GM12892 (cell line): ENCODE data around the gene MAML3.

Experiments used
- POLR2A ChIP-seq: IDR thresholded peaks from 2 replicates; pipeline ENCODE4 v1.6.1; 2011; ENCODE audit warnings: low read depth, low read length, control low read depth
- POLR2AphosphoS5 ChIP-seq: IDR thresholded peaks from 2 replicates; pipeline ENCODE4 v1.6.1; 2011; ENCODE audit warnings: low read depth, low read length, control low read depth
- TAF1 ChIP-seq: IDR thresholded peaks from 2 replicates; pipeline ENCODE4 v1.6.1; 2011; ENCODE audit warnings: low read depth, mild to moderate bottlenecking, control low read depth, low read length, borderline replicate concordance

- no peak for TF ChIP-seq POLR2A
- no peak for TF ChIP-seq POLR2AphosphoS5
- no peak for TF ChIP-seq TAF1
Observed at GRCh38 chr4:140028101-140028500, 125.9 kb downstream of the MAML3 start.
